ENCODE results near the gene MYLK.

Gene MYLK

DNA sequence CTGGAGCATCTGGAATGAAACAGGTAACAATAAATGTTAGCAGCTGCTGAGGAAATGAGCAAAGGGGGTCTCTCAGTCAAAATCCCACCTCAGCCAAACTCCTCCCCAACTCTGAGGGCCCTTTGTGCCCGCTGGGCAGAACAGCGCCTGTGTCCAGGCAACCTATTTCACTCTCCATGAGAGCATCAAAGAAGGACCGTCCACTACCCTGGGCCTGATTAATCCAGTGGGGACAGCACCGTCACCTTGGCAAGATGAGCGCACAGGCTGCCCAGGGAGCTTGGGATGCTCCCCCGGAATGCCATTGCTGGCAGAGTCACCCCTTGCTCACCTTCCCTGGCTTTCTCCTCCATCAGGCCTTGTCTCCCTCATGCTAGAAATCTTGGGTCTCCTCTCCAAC, 201.8 kb downstream of the MYLK start:
- H3K4me3 ChIP-seq (ENCODE audit: low read length), result no peak overlapping the region
- TF ChIP-seq, protein P1, sequence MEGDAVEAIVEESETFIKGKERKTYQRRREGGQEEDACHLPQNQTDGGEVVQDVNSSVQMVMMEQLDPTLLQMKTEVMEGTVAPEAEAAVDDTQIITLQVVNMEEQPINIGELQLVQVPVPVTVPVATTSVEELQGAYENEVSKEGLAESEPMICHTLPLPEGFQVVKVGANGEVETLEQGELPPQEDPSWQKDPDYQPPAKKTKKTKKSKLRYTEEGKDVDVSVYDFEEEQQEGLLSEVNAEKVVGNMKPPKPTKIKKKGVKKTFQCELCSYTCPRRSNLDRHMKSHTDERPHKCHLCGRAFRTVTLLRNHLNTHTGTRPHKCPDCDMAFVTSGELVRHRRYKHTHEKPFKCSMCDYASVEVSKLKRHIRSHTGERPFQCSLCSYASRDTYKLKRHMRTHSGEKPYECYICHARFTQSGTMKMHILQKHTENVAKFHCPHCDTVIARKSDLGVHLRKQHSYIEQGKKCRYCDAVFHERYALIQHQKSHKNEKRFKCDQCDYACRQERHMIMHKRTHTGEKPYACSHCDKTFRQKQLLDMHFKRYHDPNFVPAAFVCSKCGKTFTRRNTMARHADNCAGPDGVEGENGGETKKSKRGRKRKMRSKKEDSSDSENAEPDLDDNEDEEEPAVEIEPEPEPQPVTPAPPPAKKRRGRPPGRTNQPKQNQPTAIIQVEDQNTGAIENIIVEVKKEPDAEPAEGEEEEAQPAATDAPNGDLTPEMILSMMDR (conservative IDR thresholded peaks at IDR 0.05; ENCODE audit: low read length), result no peak
- no peak for DNase-seq (ENCODE audit: low read depth)

DNA sequence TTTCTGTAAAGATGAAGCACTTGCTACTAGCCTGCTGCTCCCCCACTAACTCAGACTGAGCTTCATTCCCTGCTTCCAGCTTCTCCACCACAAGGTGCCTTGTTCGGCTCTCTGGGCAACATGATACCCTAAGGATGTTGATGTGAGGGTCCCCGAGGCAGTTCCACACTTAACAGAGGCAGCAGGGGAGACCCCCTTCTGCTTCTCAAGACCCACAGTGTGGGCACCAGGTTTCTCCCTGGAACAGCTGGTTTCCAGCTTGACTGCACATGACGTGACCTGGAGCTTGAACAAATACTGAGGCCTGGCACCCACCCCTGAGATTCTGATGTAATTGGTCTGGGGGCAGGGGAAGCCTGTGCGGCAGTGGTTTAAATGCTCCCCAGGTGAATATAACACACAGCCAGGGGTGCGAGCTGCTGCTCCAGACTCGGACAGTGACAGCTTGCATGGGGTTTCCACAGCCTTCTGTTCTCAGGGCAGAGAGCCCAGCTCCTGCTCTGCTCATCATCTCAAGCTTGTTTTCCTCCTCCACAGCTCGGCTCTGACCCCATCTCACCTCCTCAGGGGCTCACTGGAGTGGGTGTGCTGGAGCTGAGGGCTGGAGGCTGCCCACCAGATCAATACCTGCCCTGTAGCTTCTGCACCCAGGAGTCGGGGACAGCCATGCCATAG, 204.3 kb downstream of the MYLK start:
- TF ChIP-seq, protein P1 (conservative IDR thresholded peaks at IDR 0.05; ENCODE audit: low read length), result no peak

DNA sequence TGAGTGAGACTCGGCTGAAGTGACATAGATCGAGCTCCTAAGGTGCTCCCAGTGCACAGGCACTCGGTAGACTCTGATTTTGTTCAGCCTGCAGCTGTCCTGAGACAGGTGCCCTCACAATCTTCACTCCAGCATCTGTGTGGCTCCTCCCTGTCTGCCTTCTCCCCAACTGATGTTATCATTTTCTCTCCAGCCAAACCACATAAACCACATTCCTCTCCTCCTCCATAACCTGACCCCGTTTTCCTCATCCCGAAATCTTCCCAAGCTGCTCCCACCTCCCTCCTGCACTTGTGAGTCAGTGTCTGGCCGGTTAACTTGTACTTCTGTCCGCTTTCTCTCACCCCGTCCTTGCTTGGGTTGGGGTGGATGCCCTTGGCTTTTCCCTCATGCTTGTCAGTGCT, 206.0 kb downstream of the MYLK start:
- H3K4me3 ChIP-seq (ENCODE audit: low read length), result no peak overlapping the region
- TF ChIP-seq, protein P1 (conservative IDR thresholded peaks at IDR 0.05; ENCODE audit: low read length), result no peak
- DNase-seq (ENCODE audit: low read depth), result peak; percentile 90

More for the DNA sequence above, 204.3 kb downstream of the MYLK start:
- no peak for DNase-seq (ENCODE audit: low read depth)
- no peak overlapping the region for H3K4me3 ChIP-seq (ENCODE audit: low read length)

DNA sequence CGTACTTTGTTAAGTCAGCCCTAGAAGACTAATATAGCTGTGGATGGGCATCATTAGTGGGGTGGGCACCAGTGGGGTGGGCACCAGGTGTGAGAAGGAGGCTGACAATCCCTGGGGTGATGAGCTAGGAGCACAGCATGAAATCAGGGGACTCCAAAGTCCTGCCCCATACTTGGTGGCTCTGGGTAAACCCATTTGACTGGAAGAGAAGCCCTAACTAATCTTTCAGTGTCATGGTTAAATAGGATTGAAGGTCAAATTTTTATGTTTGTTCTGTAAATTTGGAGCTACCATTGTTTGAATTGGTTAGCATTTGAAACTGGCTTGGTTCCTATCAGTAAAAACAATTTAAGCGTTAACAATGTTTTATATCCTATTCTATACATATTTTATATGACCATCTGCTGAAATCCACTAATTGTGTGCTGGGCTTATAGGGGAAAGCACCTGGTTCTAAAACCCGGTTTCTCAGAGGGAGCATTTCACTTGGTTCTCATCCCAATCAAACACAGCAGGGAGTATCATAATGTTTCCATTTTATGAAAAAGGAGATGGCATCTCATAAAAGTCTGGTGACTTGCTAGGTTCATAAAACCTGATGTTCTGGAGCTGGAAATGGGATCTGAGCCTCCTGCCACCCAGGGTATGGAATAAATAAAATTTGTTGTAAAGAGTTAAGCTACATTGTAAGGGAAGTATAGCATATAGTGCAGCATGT, 211.5 kb downstream of the MYLK start:
- TF ChIP-seq, protein P1 (conservative IDR thresholded peaks at IDR 0.05; ENCODE audit: low read length), result no peak
- H3K4me3 ChIP-seq (ENCODE audit: low read length), result no peak overlapping the region
- no peak for DNase-seq (ENCODE audit: low read depth)

DNA sequence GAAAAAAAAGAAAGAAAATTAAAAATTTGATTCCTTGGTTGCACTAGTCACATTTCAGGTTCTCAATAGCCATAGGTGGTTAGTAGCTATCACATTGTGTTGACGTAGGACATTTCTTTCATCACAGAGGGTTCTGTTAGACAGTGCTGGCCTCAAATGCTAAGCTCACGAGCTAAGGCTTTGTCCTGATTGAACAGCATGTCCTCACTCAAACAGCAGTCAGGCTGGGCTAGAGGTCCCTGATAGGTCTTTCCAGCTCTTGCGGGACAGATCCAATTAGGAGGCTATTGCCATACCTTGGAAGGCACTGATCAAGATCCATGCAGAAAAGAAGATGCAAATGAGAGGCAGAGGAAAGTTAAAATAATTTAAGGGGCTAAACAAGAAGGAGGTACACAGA, 213.4 kb downstream of the MYLK start:
- TF ChIP-seq, protein P1 (conservative IDR thresholded peaks at IDR 0.05; ENCODE audit: low read length), result no peak
- H3K4me3 ChIP-seq (ENCODE audit: low read length), result no peak overlapping the region

DNA sequence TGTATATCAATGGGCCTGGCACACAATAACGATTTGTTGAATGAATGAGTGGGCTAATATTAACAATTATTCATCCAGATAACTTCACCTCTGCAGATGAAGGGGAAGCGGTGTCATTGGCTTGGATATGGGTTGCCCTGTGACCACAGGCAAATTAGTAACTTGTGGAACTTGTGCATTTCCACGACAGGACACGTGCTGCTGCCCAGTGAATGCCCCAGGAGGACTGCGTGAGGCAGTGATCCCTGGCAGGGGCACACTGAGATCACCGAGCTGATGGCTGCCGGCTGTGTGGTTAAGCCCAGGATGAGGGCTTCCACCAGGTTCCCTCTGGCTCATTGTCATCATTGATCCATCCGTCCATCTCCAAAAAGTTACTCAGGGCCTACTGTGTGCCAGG, 215.2 kb downstream of the MYLK start:
- no peak for DNase-seq (ENCODE audit: low read depth)
- TF ChIP-seq, protein P1 (conservative IDR thresholded peaks at IDR 0.05; ENCODE audit: low read length), result no peak
- H3K4me3 ChIP-seq (ENCODE audit: low read length), result no peak overlapping the region

More for the DNA sequence above, 213.4 kb downstream of the MYLK start:
- DNase-seq (ENCODE audit: low read depth), result no peak

DNA sequence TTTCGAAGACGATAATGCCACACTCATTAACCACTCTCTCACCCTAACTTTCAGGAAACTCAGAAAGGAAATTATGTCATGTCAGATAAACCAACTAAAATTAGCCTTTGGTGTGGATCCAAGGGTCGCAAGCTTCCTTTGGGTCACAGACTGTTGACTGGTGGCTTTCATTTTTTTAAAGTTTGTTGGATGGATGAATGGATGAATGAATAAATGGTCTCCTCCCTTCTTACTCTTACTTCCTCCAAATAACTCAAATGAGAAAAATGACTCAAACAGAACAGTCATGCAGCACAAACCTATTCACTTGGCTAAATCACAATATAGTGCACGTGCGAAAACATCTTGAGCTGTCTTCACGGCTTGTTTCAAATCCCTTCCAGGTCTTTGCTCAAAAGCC, 216.3 kb downstream of the MYLK start:
- no peak overlapping the region for H3K4me3 ChIP-seq (ENCODE audit: low read length)
- TF ChIP-seq, protein P1 (conservative IDR thresholded peaks at IDR 0.05; ENCODE audit: low read length), result no peak
- DNase-seq (ENCODE audit: low read depth), result no peak

All from AG10803 (cell line).